IPS-20b (cell line): ENCODE measurements around the gene SYPL2.

Experiments used
- H3K27ac ChIP-seq: one replicate; pipeline ENCODE4 v1.5.1; 2013; ENCODE audit warnings: low read length
- H3K27me3 ChIP-seq: 2 replicates; pipeline ENCODE4 v1.6.1; 2013; ENCODE audit warnings: mild to moderate bottlenecking, low read length, inconsistent platforms; ENCODE audit not compliant: insufficient read depth
- H3K36me3 ChIP-seq: 2 replicates; pipeline ENCODE4 v1.6.1; 2013; ENCODE audit warnings: low read depth, mild to moderate bottlenecking, inconsistent platforms, low read length, moderate library complexity; ENCODE audit not compliant: insufficient read depth
- H3K4me1 ChIP-seq: 2 replicates; pipeline ENCODE4 v1.6.1; 2013; ENCODE audit warnings: mild to moderate bottlenecking, control low read depth, inconsistent platforms, low read length, moderate library complexity; ENCODE audit not compliant: insufficient read depth
- H3K4me3 ChIP-seq: 2 replicates; pipeline ENCODE4 v1.5.1; 2013; ENCODE audit warnings: mild to moderate bottlenecking, low read length, inconsistent platforms
- H3K9ac ChIP-seq: 2 replicates; pipeline ENCODE4 v1.6.1; 2013; ENCODE audit warnings: low read depth, mild to moderate bottlenecking, inconsistent platforms, low read length, moderate library complexity
- H3K9me3 ChIP-seq: 2 replicates; pipeline ENCODE4 v1.6.1; 2013; ENCODE audit warnings: mild to moderate bottlenecking, low read depth, low read length, inconsistent platforms; ENCODE audit not compliant: insufficient read depth

The SYPL2 gene

DNA sequence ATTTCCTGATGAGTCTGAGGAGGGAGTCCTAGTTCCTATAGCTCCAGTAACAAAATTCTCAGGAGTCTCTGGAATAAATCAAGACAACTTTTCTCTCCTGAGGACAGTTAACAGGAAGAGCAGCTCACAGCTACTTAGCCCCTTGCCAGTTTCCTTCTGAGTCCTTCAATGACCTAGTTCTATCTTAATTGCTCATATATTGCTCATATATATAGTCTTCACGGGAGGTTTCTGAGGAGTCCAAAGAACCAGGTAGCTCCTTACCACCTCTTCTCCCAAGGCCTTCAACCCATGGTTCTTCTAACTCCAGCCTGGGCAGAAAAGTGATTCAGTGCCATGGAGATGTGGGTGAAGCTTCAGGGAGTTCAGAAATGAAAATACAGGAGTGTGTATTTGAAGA, 38.6 kb downstream of the SYPL2 start:
- no peak overlapping the region for H3K9ac ChIP-seq
- no peaks in the 10 kb centered on the region for H3K9me3 ChIP-seq
- H3K36me3 ChIP-seq: no peaks in the 10 kb centered on the region
- no peak overlapping the region for H3K4me3 ChIP-seq
- H3K4me1 ChIP-seq: no peaks in the 10 kb centered on the region; the same call in 1 of the 2 replicates
- H3K27me3 ChIP-seq: peaks cover 23% of the 10 kb centered on the region
- H3K27ac ChIP-seq: no peak overlapping the region

DNA sequence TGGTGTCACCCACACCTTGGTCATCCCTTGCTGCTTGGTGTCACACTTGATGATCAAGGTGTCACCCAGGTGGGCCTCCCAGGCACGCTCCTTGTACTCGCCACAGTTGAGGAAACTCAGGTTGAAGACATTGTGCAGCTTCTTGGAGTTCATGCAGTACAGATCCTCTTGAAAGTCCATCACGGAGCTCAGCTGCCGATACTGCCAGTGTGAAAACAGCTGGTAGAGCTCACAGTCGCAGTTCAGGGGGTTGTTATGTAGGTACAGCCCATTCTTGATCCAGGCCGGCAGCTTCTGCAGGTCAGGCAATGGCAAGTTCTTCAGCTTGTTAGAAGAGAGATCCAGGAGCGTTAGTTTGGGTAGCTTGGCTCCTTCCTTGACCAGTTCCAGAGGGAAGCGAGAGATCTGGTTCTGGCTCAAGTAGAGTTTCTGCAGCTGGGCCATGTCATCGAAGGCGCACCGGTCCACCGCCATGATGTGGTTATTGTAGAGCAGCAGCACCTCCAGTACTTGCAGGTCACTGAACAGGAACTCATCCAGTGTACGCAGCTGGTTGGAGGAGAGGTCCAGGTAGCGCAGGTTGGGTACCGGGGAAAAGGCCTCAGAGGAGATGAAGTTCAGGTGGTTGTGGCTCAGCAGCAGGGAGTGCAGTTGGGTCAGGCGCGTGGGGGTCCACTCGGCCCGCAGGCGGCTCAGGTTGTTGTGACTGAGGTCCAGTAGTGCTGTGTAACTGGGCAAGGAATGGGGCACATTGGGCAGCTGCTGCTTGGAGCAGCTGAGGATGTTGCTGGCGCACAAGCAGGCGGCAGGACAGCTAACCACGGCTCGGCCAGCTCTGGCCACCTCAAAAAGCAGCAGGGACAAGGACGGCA, 41.9 kb downstream of the SYPL2 start:
- Histone ChIP-seq H3K27me3 (peaks cover 44% of the 10 kb centered on the region), H3K4me3 (no peak overlapping the region), H3K27ac (no peak overlapping the region), H3K36me3 (no peaks in the 10 kb centered on the region), H3K9me3 (no peaks in the 10 kb centered on the region), H3K9ac (no peak overlapping the region), H3K4me1 (0 out of 2 replicates have a peak, but pooled peaks cover 2% of the 10 kb centered on the region)

GRCh38 chr1:109508873-109509175, 42.5 kb downstream of the SYPL2 start:
- H3K36me3 ChIP-seq: no peaks in the 10 kb centered on the region
- H3K9ac ChIP-seq: no peak overlapping the region
- peak overlapping the region; percentile 89 for H3K4me3 ChIP-seq
- H3K9me3 ChIP-seq: no peaks in the 10 kb centered on the region
- H3K4me1 ChIP-seq: 0 out of 2 replicates have a peak, but pooled peaks cover 2% of the 10 kb centered on the region
- H3K27ac ChIP-seq: no peak overlapping the region
- H3K27me3 ChIP-seq: peaks cover 44% of the 10 kb centered on the region

DNA sequence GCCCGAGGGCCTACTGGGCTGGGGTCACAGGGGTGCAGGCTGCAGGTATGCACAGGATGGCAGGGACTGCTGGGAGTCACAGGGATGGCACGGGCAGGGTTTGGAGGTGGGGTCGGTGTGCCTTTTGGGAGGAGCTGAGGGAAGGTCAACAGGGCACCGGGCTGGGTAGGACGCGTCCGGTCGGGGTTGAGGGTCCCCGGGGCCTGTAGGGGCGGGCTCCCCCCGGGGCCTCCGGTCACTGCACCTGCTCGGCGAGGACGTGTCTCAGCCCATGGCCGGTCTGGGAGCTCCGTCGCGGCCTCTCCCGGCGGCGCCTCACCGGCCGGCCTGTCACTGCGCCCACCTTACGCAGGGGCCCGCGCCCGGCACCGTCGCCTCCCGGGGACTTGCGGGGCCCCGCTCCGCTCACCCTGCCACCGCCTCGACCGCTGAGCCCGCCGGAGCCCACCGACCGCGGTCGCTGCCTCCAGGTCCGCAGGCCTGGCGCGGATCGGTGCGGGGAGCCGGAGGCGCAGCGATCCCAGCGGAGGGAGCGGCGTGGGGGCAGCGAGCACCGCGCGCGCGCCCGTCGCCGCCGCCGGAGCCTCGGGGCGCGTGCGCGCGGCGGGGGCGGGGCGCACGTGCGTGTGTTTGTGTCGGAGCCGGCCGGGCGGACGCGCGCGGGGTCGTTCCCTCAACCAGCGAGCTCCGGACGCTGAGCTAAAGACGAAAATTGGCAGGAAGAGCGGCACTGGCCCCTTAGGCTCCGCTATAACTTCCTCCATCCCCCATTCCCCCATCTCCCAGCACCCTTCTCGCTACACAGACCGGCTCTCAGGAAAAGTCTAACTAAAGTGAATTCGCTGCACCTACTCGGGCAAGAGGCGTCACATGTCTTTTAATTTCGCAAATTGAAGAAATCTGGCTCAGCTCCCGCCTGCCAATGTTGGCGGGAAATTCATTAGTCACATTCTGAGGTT, 43.1 kb downstream of the SYPL2 start, which contains the start of gene AMIGO1:
Gene AMIGO1 (minus strand): TSS at position 552 of the 959 bp plus-strand sequence. CDS start 815 bp downstream, outside the sequence.
- Histone ChIP-seq H3K4me1 (0 out of 2 replicates have a peak, but pooled peaks cover 2% of the 10 kb centered on the region), H3K9me3 (no peaks in the 10 kb centered on the region), H3K27me3 (peaks cover 44% of the 10 kb centered on the region), H3K4me3 (peak within 1 kb of the TSS; percentile 89), H3K36me3 (no peaks in the 10 kb centered on the region), H3K9ac (peak within 1 kb of the TSS; percentile 83; the same call in 1 of the 2 replicates), H3K27ac (no peak within 1 kb of the TSS)

DNA sequence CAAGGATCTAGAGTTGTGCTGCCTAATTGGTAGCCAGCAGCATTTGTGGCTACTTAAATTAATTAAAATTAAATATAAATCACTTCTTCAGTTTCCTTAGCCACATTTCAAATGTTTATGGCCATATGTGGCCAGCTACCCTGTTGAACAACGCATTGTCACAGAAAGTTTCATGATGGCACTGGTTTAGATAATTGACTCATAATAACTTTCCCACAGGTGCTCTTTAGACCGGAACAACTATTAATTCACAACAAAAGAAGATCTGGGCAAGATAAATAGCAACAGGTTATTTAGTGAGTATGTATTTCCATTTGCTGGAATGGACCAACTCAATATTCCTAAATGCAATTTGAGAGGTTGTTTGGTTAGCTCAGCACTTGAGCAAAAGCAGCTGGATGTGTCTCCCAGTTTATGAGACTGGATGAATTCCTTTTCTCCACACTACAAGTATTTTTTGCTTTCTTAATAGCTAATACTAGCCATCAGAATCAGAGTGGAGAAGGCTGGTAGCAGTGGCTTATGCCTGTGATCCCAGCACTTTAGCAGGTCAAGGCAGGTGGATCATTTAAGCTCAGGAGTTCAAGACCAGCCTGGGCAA, 46.9 kb downstream of the SYPL2 start:
- H3K9me3 ChIP-seq: no peaks in the 10 kb centered on the region
- H3K36me3 ChIP-seq: no peaks in the 10 kb centered on the region

GRCh38 chr1:109514846-109515245, 48.5 kb downstream of the SYPL2 start:
- Histone ChIP-seq H3K4me1 (0 out of 2 replicates have a peak, but pooled peaks cover 2% of the 10 kb centered on the region), H3K9me3 (no peaks in the 10 kb centered on the region), H3K36me3 (no peaks in the 10 kb centered on the region), H3K27me3 (peaks cover 23% of the 10 kb centered on the region), H3K9ac (no peak overlapping the region), H3K27ac (no peak overlapping the region), H3K4me3 (no peak overlapping the region)

More for the DNA sequence above, 46.9 kb downstream of the SYPL2 start:
- Histone ChIP-seq H3K4me3 (no peak overlapping the region), H3K9ac (no peak overlapping the region), H3K27ac (no peak overlapping the region), H3K27me3 (peaks cover 36% of the 10 kb centered on the region), H3K4me1 (0 out of 2 replicates have a peak, but pooled peaks cover 2% of the 10 kb centered on the region)

GRCh38 chr1:109516872-109517271, 50.5 kb downstream of the SYPL2 start:
- H3K9ac ChIP-seq: no peak overlapping the region
- H3K27me3 ChIP-seq: peaks cover 2% of the 10 kb centered on the region; the same call in 1 of the 2 replicates
- H3K27ac ChIP-seq: no peak overlapping the region
- no peaks in the 10 kb centered on the region for H3K4me1 ChIP-seq
- no peaks in the 10 kb centered on the region for H3K36me3 ChIP-seq
- no peaks in the 10 kb centered on the region for H3K9me3 ChIP-seq
- H3K4me3 ChIP-seq: no peak overlapping the region

GRCh38 chr1:109517337-109517736, 51.0 kb downstream of the SYPL2 start:
- Histone ChIP-seq H3K27me3 (no peaks in the 10 kb centered on the region), H3K9me3 (no peaks in the 10 kb centered on the region), H3K4me3 (no peak overlapping the region), H3K27ac (no peak overlapping the region), H3K9ac (no peak overlapping the region), H3K4me1 (no peaks in the 10 kb centered on the region), H3K36me3 (no peaks in the 10 kb centered on the region)

GRCh38 chr1:109521002-109521951, 54.9 kb downstream of the SYPL2 start:
- Histone ChIP-seq H3K27me3 (no peaks in the 10 kb centered on the region), H3K36me3 (no peaks in the 10 kb centered on the region), H3K27ac (no peak overlapping the region), H3K9me3 (no peaks in the 10 kb centered on the region), H3K4me1 (no peaks in the 10 kb centered on the region), H3K4me3 (no peak overlapping the region), H3K9ac (no peak overlapping the region)

- no peak overlapping the region for H3K9ac ChIP-seq
- no peak overlapping the region for H3K4me3 ChIP-seq
- no peak overlapping the region for H3K27ac ChIP-seq
- H3K27me3 ChIP-seq: no peaks in the 10 kb centered on the region
- no peaks in the 10 kb centered on the region for H3K9me3 ChIP-seq
- no peaks in the 10 kb centered on the region for H3K4me1 ChIP-seq
- no peaks in the 10 kb centered on the region for H3K36me3 ChIP-seq
Measured at GRCh38 chr1:109522026-109522425, 55.7 kb downstream of the SYPL2 start.
